Activated CD4-positive, alpha-beta T cell treated with anti-CD3 and anti-CD28 coated beads, Interleukin-2, Interleukin-6, amounts not matched to agents 100 ng/mL and 50 ng/mL, durations not matched to agents 16 hours and 8 hours (primary cell): ENCODE measurements around the gene PKHD1.

Source experiments
- DNase-seq: peaks from one replicate; pipeline ENCODE4 v3.0.0-alpha.2; 2020

The PKHD1 gene

GRCh38 chr6:51842804-51843378 is 244.5 kb downstream of the PKHD1 start:
- DNase-seq, result no peak

DNA sequence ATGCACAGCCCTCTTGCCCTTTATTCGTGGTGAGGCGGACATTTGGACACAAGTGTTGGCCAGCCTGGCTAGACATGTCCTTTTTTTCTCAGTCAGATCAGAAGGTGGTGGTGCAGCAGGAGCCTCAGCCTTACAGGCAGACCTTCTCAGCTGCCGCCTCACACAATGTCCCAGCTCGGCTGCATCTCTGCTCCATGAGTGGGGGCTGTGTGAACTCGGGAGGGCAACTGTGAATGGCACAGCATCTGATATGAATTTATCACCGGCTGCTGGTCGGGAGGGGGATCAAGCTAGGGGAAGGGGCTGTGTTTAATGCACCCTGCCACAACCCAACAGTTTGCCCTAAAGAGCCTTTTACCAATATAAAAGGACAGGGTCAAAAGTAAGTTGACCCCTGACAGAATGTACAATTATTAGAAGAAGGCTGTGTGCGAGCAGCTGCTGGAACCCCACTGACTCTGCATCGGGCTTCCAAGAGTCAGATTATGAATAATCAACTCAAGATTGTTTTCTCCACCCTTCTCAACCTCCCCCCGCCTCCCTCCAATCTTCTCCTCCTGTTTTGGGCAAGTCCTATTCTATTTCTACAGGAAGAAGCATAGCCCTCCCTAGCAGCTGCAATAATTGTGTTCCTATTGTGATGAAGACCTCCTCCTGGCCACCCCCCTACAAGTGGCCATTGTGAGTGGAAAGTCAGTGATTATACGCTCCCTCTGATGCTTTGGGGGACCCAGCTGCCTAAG is 245.2 kb downstream of the PKHD1 start:
- DNase-seq, result no peak

GRCh38 chr6:51841626-51842025 is 245.8 kb downstream of the PKHD1 start:
- DNase-seq, result no peak

DNA sequence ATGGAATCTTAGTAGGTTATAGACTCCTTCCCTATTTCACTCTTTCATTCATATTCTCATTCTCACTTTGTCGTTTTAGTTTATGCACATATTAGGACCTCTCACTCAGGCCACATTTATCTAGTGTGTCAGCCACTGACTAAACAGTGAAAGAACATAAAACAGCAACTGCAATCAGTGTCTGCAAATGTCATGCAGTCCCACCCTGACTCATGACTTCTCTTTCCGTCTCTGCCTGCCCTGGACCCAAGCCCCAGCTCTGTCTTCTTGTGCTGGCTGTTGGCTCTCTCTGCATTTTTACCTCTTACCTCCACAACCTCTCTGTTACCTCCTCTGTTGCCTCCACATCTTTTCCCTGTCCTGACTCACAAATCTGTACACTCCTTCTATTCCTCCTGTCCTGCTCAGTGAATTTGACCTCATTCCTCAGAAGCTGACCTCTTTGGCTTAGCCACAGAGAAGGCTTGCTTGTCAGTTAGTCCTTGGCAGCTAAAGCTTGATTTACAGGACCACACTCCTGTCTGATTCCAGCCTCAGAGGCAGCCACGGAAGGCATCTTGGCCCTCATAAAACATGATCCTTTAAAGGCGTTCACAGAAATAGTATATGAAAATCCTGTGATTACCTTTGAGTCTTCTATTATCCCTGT is 247.6 kb downstream of the PKHD1 start:
- no peak for DNase-seq

GRCh38 chr6:51830666-51831065 is 256.7 kb downstream of the PKHD1 start:
- no peak for DNase-seq

GRCh38 chr6:51827580-51827979 is 259.8 kb downstream of the PKHD1 start:
- no peak for DNase-seq

DNA sequence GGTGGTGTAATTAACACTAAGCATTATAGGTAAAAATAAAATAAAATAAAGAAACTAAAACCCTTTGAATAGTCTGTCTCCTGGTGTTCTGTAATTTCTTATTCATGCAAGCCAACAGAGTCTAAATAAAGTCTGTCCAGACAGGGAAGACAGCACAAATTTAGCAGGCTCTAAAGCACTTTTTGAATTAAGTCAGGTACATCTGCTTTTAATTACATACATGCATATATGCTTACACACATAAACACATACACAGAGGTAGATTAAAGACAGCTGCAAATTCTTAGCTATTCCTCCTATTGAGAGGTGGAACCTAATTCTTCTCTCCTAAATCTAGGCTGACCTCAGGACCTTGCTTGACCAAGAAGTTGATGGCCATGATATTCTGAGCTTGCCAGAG is 262.5 kb downstream of the PKHD1 start:
- no peak for DNase-seq

DNA sequence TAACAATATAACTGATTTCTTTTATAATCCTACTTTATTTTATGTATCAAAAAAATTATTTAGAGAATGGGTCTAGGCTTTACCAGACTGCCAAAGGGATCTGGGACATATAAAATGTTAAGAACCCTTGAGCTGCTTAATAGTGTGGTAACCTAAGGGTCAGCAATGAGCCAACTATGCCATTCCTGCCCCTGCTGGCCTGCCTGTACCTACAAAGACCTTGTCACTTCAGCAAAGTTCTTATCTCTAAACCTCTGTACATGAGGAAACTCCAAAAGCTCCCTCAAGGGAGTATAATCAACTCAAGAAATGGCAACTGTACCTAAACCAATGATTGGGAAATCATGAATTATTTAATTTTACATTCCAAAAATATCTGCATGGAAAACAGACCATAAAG is 266.9 kb downstream of the PKHD1 start:
- DNase-seq, result no peak

DNA sequence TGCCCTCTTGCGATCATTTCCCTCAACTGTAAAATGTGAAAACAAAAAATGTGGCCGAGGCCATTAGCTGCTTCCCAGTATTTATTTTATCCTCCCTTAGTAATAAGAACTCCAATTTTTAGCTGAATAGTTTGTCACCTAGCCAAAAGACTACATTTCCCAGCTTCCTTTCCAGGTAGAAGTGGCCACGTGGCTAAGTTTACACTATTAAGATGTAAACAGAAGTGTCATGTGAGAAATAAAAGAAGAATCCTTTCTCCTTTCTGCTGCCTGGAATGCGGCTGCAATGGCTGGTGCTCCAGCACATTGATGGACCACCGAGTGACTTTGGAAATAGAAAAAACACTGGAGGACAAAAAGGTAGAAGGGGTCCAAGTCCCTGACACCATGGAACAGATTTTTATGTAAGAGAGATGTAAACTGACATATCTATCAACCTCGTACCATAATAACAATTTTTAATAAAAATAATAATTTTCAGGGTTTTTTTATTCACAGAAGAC is 268.8 kb downstream of the PKHD1 start:
- DNase-seq, result no peak

DNA sequence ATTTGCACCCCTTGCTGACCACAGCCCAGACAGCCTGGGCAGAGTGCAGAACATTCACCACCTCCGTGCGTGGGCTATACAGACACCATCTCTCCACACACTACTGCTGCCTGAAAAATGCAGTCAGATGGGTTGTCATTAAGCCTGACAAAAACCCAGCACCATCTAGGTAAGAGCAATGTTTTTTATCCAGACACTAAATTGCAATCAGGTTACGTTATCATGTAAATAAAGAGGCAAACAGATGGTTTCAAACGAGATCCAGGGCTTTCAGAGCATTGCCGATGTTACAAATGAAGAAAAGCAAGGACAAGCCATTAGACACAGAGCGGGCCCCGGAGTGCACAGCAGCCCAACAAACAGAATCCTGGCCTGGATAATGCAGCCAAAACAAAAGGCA is 269.6 kb downstream of the PKHD1 start:
- no peak for DNase-seq

- no peak for DNase-seq
These were observed 273.0 kb downstream of the PKHD1 start for GRCh38 chr6:51814418-51814817.

GRCh38 chr6:51813904-51814303 is 273.5 kb downstream of the PKHD1 start:
- no peak for DNase-seq

DNA sequence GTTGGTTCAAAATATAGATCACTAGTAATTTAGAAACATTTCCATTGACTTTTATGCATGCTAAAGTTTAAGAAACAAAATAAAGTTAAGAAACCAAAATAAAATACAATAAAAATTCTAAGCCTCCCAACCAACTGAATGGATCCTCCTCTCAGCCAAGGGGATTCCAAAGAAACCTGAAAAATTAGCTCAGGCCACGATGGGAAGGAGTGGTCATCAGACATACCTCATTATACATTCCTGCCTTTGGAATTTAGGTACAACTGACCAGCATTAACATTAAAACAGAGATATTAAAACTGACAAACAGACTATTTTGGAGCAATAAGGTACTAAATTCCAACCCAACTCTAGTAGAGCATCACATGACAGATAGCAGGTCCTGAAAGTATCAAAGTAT is 275.2 kb downstream of the PKHD1 start:
- DNase-seq, result no peak

- DNase-seq, result no peak
These were observed 281.9 kb downstream of the PKHD1 start for GRCh38 chr6:51805517-51805916.

DNA sequence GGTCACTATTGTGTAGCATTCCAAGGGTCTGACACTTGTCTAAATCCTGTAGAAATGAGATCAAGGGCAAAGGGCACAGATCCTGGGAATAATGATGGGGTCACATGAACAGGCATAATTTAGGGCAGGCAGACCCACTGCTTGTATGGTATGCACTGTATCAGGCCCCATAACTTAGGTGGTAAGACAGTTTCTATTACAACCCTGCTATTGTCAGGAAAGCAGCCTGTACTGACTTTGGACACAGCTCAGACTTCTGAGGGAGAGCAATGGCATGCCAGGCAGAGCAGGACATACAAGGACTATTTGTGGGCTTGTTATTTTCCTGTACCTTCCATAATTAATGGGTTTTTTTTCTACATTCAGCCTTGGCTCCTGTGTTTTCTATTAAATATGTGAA is 286.8 kb downstream of the PKHD1 start:
- no peak for DNase-seq

DNA sequence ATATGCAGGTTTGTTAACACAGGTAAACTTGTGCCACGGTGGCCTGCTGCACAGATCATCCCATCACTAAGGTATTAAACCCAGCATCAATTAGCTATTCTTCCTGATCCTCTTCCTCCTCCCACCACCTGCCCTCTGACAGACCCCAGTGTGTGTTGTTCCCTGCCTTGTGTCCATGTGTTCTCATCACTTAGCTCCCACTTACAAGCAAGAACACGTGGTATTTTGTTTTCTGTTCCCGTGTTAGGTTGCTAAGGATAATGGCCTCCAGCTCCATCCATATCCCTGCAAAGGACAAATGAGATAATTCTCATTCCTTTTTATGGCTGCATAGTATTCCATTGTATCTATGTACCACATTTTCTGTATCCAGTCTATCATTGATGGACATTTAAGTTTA is 294.0 kb downstream of the PKHD1 start:
- DNase-seq, result no peak

- no peak for DNase-seq
These were observed 295.0 kb downstream of the PKHD1 start for GRCh38 chr6:51792273-51793030.

GRCh38 chr6:51790946-51791345 is 296.5 kb downstream of the PKHD1 start:
- DNase-seq, result no peak

- no peak for DNase-seq
These were observed 299.3 kb downstream of the PKHD1 start for GRCh38 chr6:51788121-51788520.

GRCh38 chr6:51778666-51779065 is 308.7 kb downstream of the PKHD1 start:
- no peak for DNase-seq

- DNase-seq, result no peak
These were observed 309.8 kb downstream of the PKHD1 start for GRCh38 chr6:51777618-51778017.

DNA sequence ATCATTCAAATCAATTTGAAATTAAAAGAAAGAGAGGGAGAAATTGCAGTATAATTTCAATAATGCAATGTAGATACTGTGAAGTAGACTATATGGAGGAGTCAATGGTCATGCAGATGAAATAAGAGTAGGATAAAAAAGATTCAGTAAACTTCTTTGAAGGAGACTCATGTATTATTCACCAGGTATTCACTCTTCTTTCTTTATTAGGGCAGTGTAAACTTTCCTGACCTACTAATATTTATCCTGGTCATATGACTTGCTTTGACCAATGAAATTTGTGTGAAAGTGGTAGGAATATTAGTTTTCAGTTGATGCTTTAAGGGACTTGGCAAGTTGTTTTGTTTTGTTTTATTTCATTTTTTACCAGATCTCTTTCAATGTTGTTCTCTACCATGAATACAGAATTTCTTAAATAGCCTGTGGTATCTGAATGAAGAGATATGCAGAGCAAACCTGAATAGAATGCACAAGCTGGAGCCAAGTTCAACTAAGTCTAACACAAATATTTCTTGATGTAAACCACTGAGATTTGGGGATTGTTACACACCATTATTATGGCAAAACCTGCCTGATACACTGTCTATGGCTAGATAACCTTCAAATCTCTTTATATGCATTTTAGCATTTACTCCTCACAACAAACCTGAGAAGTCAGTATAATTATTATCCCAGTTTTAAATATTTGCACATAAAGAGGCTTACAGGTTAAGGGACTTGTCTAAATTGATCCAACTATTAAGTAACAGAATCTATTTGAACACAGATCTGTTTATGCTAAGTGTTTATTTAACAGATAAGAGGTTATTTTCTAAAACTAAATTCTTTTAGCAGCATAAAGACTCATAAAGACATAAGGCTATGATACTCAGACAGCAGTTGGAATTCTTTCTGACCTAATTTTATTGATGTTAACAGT is 311.2 kb downstream of the PKHD1 start:
- no peak for DNase-seq
